Activated CD4-positive, alpha-beta T cell treated with anti-CD3 and anti-CD28 coated beads, Interleukin-2, Interleukin-6, amounts not matched to agents 100 ng/mL and 50 ng/mL, durations not matched to agents 16 hours and 8 hours (primary cell): ENCODE results near the gene GAS6.
"Not testable (repeated sequence)": the region's sequence is repeated elsewhere in the genome, so short reads cannot be mapped to it uniquely, and the experiment has no call there.

ENCODE experiments used
- DNase-seq: peaks from one replicate; pipeline ENCODE4 v3.0.0-alpha.2; 2020

GAS6 gene

DNA sequence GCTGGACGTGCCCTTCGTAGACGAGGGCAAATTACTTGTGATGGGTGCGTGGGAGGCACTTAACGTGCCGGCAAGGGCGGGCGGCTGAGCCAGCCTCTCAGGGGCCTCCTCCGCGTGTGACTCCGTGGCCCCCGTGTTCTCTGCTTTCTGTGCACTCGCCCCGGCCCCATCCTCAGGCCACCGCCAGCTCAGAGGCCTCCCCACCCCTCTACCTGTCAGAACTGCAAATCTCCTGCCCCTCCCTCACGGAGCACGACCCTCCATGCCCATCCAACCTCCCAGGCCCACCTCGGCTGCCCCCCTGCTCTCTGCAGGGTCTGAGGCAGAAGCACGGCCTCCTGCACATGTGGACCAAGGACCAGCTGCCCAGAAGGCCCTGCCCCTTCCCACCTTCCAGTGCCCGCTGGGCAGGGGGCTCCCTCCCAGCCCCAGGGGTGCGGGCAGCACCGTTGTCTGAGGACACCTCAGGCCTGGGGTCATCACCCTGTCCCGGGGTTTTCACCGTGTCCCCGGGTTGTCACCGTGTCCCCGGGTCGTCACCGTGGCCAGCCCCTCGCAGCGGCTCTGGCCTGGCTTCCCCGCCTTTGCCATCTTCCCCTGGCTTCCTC is 60.4 kb downstream of the GAS6 start:
- no peak for DNase-seq

DNA sequence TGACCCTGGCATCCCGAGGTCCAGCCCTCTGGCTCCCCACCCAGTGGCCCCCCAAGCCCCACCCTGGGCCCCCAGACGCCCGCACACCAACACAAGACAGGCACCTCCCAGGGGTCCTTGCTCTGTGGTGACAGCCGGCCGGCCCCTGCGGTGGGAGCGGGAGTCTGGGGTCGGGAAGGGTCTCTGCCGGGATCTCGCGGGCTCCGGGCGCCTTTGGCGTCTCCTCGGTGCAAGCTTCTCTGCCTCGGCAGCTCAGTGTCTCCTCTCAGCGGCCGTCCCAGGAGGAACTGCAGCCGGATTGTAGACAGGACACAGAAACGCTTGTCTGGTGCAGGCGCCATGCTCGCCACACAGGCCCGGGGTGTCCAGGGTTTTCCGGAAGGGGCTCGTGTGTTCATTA is 61.1 kb downstream of the GAS6 start:
- no peak for DNase-seq

DNA sequence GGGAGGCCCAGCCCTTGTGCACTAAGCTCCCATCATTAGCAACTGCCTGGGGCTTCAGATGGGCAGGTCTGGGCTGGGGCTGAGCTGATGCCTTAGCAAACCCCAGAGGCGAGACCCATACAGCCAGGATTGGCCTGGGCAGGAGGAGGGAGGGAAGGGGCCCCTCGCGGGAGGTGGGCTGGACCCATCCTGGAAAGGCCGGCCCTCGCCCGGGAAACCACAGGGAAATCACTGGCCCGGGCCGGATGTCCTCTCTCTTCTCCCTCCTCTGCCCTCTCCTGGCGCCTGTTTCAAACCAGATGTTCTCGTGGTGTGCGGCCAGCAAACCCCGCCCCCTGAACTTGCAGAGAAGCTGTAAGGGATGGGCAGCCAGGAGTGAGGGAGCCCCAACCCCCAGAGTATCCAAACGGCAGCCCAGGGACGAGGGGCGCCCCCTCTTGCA is 61.8 kb downstream of the GAS6 start:
- DNase-seq = no peak

DNA sequence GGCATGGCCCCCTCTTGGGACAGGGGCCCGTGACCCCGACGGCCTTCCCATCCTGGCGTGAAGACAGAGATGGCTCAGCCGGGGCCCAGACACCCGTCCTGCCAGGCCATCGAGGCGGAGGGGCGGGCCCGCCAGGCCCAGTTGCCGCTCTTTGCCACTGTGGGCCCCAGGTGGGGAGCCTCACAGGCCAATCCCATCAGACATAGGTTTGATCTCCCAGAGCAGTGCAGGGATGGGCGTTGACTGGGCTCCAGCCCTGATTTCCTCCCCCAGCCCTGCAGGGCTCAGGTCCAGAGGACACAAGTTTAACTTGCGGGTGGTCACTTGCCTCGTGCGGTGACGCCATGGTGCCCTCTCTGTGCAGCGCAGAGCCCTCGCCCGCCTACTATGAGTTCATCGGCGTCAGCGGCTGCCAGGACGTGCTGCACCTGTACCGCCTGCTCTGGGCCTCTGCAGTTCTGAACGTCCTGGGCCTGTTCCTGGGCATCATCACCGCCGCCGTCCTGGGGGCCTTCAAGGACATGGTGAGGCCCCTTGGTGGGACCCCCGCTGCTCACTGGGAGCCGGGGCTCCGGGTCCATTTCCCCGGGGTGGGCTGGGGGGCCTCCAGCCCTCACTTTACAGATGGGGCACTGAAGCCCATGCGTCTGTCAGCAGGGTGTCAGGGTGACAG is 62.5 kb downstream of the GAS6 start:
- DNase-seq = no peak

DNA sequence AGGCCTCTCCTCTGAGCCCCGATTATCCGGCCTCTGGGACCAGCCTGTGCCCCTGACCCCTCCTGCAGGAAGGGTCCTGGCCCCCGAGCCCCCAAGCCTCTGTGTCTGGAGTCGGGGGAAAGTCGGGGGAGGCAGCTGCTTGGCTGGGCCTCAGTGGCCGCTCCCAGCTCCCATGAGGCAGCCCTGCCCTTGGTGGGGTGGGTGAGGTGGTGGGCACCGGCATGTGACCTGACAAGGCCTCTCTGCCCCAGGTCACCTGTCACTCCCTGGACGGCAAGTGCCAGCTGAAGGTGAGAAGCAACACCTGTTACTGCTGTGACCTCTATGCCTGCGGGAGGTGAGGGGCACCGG is 63.3 kb downstream of the GAS6 start:
- DNase-seq = no peak

DNA sequence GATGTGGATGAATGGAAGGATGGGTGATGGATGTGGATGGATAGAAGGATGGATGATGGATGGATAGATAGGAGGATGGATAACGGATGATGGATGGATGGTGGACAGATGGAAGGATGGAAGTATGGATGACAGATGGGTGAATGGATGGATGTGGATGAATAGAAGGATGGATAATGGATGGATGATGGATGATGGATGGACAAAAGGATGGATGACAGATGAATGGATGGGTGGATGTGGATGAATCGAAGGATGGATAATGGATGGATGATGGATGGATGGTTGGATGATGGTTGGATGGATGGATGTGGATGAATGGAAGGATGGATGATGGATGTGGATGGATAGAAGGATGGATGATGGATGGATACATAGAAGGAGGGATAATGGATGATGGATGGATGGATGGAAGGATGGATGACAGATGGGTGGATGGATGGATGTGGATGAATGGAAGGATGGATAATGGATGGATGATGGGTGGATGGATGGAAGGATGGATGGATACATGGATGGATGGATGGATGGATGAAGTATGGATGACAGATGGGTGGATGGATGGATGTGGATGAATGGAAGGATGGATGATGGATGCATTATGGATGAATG is 65.6 kb downstream of the GAS6 start:
- DNase-seq = no peak

DNA sequence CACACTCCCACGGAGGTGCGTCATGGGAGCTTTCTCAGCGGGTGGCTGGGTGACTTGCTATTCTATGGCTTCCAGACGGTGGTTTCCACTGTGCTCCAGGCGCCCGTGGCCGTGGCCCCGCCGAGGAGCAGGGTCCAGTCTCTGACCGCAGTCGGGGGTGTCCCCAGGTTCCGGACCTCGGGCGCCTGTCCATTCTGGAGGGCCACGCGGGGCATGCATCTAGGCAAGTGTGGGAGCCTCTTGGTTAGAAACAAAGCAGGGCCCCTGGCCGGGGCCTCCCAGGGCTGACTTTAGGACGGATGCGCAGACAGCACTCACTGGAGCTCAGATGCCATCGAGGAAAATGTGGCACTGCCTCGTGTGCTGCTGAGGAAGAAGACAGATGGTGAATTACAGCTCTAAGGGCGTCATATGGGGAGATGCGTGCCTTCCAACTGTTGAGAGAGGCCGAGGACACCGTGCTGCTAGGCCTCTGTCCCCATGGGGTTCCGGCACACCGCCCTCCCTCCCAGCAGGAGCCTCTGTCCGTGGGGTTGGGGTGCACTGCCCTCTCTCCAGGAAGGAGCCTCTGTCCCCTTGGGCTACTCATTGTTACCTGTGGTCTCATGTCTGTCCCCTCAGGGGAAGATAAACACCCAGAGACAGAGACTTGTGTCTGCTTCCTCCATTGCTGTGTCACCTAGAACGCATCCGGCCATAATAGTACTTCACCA is 66.8 kb downstream of the GAS6 start:
- DNase-seq = no peak

DNA sequence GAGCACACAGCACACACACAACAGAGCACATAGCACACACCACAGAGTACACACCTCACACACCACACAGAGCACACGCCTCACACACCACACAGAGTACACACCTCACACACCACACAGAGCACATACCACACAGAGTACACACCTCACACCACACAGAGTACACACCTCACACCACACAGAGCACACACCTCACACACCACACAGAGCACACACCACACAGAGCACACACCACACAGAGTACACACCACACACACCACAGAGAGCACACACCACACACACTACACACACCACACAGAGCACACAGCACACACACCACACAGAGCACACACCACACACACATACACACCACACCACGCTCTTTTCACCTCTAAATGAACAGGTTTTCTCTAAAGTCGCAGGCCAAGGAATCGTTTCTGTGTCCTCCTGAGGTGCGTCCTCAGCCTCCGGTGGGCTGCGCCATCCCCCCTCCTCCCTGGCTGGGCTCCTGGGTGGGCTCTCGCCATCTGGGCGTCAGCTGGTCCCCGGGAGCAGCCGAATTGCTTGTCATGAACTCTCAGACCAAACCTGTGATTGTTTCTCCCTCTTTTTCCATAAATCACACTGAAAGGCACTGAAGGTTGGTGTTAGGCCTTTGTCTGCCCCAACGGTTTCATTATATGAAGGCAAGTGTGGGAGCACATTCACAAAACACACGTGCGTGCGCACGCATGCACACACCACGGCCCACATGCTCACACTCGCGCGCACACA is 67.5 kb downstream of the GAS6 start:
- no peak for DNase-seq

DNA sequence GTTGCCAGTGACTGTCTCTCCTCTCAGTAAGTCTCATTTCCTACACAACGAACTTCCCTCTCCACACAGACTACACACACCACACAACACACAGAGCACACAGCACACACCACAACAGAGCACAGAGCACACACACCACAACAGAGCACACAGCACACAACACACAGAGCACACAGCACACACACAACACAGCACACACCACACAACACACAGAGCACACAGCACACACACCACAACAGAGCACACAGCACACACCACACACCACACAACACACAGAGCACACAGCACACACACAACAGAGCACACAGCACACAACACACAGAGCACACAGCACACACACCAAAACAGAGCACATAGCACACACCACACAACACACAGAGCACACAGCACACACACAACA is 68.5 kb downstream of the GAS6 start:
- not testable (repeated sequence) for DNase-seq

DNA sequence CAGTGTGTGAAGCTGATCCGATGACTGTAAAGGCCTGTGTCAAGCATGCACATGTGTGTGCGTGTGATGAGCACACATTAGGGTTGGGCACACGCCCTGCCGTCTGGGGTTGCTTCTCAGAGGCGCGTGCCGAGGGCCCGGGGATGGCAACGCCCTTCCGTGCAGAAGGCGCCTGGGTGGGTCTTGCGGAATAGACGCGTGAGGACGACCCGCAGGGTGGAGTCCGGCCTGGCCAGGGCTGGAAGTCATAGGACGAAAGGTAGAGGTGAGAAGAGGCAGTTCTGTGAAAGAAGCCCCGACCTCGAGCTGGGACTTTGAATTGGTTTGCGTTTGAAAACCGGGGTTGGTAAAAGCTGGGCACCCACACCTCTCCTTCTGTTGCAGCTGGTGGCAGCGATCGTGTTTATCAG is 69.1 kb downstream of the GAS6 start:
- no peak for DNase-seq

DNA sequence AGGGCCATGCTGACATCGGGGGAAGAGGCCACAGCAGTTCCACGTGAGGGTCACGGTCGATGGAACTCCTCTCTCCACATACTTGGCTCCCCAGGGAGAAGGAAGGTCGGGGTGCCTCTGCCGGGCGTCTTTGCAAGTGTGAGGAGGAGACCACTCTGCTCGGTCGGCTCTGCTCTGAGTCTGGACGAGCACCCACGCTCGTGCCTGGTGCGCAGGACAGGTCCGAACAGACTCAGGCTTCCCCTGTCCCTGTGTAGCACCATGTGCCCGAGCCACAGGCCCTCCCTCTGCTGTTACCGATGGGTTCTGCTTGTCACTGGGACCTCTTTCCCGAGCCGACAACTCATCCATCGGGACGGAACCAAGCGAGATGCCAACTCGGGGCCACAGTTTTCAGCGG is 69.8 kb downstream of the GAS6 start:
- DNase-seq = no peak

DNA sequence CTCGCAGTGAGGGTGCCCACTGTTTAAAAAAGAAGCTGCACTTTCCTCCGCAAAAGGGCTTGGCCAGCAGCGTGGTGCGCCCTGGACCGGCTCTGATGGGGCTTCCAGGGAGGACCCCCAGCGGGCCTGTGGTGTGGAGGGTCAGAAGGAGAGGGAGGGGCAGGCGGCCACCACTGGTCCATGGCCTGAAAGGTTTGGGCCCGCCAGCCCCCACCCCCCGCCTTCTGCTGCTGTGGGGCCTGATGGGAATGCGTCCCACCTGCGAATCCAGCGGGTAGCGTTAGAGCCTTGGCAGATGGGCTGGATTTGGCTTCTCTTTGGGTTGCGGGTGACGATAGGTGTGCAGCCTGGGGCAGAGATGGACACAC is 70.2 kb downstream of the GAS6 start:
- DNase-seq = no peak

DNA sequence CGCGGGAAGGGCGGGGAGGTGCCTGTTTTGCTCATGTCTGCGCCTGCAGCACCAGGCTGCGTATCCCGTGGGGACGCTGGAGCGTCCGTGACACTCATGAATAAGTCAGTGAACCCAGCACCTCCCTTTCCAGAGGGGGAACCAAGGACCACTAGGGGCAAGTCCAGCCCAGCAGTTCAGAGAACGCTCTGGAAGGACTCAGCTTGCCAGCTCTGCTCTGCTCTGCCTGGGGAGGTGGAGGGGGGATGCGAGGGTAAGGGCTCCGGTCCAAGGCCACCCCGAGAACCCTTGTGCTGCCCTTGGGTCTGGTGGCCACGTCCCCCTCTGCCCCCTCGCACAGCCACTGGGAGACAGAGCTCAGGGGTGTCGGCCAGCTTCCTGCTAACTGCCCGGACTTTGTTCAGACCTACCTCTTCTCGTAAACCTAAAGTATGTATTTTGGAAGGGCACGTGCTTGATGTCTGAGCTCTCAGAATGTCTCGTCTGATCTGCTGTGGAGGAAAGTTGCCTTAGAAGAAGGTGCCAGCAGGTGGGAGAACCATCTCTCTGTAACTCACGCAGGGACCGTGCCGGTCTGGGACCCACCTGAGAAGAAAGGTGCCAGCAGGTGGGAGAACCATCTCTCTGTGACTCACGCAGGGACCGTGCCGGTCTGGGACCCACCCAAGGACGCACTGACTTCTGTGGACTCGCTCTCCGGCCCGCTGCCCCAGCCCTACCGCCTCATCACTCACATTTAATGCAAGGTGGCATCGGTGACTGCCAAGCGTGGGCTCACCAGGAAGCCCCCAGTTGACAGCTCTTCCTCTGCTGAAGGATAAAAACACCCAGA is 70.8 kb downstream of the GAS6 start:
- DNase-seq = no peak

DNA sequence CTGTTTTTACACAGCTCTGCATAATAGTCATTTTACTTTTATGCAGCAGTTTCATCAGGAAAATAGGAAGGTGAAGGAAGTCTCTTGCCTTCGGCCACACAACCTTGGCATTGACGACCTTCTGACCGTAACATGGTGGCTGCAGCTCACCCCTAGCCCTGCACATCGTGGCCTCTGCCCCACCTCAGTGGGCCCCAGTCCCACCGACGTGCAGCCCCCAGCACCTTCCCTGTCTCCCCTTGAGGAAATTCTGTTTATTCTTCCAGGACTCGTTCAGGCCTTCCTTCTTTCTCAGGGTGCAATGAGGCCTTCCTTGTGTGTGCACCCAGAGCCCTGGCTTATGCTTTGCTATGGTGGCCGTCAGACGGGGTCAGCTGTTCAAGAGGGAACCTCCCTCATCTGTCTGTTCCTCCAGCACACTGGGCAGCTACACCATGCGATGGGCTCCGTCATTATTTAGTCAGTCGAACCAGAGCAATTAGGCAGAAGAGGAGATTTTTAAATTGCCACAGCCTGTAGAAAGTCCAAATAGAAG is 71.6 kb downstream of the GAS6 start:
- no peak for DNase-seq

DNA sequence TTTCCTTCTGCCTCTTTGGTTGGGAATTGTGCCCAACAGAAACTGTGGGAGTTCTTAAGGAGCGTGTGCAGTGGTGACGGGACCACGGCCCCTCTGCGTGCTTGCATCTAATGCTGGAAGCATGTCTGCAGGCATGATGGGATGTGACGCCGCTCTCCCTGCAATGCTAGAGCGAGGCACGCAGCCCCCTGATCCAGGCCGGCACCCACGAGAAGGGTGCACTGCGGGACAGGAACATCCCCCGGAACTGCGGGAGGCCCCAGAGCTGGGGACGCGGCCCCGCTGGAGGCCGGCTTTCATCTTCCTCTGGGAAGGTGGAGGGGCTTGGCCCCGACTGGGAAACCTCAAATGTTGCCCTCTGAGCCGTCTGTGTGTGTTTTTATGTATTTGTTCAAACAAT is 72.1 kb downstream of the GAS6 start:
- DNase-seq = no peak

DNA sequence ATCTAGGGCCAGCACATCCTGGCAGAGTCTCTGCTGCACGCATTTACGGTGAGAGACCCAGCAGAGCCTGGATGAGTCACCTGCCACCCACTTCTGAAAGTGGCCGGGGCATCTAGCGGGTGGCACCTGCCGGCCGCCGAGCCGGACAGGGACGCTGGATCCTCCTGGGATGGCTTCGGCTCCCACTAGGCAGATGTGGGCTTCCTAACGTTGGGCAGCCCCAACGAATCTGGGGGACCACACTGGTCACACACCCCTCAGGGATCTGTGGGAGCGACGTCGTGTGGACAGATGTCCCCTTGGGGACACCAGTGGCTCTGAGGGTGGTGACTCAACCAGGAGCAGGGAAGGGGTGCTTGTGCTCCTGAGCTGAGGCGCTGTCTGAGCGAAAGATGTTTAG is 72.7 kb downstream of the GAS6 start:
- no peak for DNase-seq

DNA sequence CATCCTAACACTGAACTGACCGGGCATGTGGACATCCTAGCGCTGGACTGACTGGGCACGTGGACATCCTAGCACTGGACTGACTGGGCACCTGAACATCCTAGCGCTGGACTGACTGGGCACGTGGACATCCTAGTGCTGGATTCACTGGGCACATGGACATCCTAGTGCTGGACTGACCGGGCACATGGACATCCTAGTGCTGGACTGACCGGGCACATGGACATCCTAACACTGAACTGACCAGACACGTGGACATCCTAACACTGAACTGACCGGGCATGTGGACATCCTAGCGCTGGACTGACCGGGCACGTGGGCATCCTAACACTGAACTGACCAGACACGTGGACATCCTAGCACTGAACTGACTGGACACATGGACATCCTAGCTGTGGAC is 73.9 kb downstream of the GAS6 start:
- not testable (repeated sequence) for DNase-seq

DNA sequence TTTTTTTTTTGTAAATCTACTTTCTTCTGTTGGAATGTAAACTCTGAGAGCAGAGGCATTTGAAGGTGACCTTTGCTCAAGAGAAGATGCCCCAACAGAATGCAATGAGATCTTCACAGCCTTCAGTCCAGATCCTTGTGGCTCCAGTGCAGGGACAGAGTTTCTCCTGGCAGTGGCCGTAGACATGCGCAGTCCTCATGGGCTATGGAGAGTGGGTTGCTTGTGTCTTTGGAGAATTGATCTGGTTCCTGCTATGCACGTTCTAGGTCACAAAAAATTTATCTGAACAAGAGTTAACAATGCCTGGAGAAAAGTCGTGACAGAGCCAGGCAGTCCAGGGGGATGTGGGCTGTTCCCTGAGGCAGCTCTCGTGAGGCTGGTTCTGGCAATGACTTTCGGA is 74.7 kb downstream of the GAS6 start:
- DNase-seq = no peak

DNA sequence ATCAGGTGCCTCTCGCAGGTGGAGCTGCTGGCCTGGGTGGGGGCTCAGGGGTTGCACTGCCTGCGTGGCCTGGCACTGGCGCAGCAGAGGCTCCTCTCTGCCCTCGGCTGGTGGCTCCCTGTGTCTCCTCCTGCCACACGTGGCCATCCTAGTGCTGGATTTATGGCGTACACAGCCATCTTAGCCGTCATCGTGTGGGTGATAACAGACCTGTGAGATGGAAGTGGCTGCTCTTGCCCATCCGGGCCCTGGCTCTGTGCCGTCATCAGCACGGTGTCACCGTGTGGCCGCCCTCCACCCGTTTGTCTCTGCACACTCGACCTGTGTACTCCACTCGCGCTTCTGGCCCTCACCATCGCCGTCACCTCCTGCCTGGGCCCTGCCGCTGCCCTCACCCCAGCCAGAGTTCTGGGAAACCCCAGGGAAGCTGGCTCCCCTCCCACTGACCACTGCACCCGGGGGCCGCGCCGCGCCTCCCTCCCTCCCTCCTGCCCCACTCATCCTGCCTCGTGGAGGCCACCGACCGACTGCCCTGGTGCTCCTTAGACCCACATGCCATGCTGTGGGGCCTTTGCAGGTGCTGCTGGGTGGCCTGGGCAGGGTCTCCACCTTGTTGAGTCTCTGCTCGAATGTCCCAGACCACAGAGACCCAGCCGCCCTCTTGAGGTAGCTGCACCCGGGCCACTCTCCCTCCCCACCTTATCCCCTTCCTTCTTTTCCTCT is 75.3 kb downstream of the GAS6 start:
- DNase-seq = no peak

DNA sequence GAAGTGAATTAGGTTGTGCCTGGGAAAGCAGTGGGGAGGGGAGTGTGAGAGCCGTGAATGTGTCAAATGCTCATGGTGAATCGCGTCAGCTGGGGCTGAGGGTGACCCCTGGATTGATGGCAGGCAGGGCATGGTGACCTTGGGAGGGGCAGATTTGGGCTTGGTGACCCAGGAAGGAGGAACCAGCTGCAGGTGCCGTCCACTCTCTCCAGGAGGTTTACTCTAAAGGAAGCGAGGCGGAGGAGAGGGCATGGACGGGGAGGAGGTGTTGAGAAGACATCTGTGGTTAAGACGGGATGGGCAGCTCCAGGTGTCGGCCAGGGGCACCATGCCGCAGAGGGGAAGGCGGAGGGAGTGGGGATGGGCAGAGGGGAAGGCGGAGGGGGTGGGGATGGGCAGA is 76.2 kb downstream of the GAS6 start:
- no peak for DNase-seq

DNA sequence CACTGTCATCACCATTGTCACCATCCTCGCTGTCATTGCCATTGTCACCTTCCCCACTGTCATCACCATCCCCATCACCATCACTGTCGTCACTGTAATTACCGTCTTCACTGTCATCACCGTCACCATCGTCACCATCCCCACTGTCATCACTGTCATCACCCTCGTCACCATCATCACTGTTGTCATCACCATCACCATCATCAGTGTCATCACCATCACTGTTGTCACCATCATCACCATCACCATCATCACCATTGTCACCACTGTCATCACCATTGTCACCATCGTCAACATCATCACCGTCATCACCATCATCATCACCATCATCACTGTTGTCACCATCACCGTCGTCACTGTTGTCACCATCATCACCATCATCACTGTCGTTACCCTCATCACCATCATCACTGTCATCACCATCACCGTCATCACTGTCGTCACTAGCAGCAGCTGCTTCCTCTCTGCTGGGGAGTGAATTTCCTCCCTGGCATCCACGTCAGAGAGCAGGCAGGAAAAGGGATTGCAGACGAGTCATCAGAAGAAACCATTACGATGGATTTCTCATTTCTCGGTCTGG is 77.5 kb downstream of the GAS6 start:
- no peak for DNase-seq
